ES-I3 (cell line): ENCODE data around the gene LRTM2.

ENCODE experiments used
- H3K36me3 ChIP-seq: 2 replicates; pipeline ENCODE4 v1.6.1; 2013; ENCODE audit warnings: mild to moderate bottlenecking, low read length, control low read depth, moderate library complexity; ENCODE audit not compliant: insufficient read depth
- H3K4me1 ChIP-seq: 2 replicates; pipeline ENCODE4 v1.6.1; 2013; ENCODE audit warnings: mild to moderate bottlenecking, control low read depth, low read length; ENCODE audit not compliant: insufficient read depth
- H3K9ac ChIP-seq: 2 replicates; pipeline ENCODE4 v1.6.1; 2013; ENCODE audit warnings: low read depth, mild to moderate bottlenecking, low read length, moderate library complexity
- H3K9me3 ChIP-seq: 2 replicates; pipeline ENCODE4 v1.6.1; 2013; ENCODE audit warnings: mild to moderate bottlenecking, low read length, moderate library complexity; ENCODE audit not compliant: control insufficient read depth, insufficient read depth

Gene LRTM2

DNA sequence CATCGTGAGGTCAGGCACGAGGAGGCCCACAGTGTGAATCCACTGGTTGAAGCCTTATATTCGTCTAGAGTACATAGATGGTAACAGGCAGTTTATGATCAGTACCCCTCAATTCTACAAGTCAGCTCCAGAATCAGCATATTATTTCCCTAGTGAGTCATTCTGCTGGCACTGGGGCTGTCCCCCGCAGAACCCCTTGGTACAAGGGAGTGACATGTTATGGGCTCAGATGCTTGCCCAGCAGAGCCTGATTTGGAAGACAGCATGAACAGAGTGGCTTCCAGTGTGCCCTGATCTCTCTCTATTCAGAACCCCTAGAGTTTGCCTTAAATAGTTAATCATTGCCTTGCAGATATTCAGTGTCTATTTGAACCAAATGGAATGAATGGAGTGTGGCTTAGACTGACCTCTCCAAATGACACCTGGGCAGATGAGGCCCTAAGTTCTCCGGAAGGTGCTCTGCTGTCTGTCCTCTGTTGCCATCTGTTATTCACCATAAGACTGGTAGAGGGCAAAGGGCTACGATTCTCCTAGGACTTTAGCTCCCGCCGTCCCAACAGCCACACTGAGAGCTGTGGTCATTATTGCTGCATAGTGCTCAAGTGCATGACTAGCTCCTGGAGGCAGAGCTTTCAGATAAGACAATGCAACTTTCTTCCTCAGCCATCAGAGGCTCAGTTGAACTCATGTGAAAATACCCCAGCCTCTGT, 57.0 kb downstream of the LRTM2 start:
- Histone ChIP-seq H3K9ac (no peak overlapping the region), H3K9me3 (no peaks in the 10 kb centered on the region), H3K36me3 (no peaks in the 10 kb centered on the region), H3K4me1 (no peaks in the 10 kb centered on the region)

DNA sequence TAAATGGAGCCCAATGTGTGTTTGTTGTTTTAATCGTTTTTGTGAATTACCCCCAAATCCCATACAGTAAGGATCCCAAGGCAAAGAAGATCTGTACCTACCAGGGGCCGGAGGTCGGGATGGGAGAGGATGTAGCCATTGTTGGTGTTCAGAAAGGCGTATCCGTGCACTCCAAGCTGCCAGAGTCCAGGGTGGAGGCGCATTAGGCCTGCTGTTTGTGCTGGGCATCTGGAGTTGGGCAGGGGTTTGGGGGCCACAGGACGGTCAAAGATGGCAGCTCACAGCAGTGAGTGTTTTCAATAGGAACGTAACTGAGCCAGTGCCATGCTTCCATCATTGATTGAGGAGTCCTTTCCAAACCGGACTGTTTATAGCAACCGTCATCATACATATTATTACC, 57.8 kb downstream of the LRTM2 start:
- Histone ChIP-seq H3K36me3 (no peaks in the 10 kb centered on the region), H3K9ac (no peak overlapping the region), H3K4me1 (no peaks in the 10 kb centered on the region), H3K9me3 (no peaks in the 10 kb centered on the region)

DNA sequence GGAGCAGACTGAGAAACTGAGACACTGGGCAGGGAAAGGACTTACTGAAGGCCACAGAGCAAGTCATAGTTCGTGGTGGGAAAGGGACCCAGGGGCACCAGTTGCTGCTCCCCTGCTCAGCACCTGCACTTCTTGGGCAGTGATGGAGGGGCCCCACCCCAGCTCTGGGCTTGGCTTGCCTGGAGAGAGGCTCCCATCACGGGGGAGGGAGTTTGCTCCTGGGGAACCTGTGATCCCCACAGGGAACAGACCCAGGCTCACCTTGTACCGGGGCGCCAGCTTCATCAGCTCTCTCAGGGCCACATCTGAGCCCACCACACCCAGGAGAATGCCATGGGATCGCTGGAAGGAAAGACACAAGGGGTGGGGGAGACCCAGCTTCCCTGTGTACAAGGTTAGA, 58.3 kb downstream of the LRTM2 start:
- no peak overlapping the region for H3K9ac ChIP-seq
- no peaks in the 10 kb centered on the region for H3K4me1 ChIP-seq
- no peaks in the 10 kb centered on the region for H3K9me3 ChIP-seq
- no peaks in the 10 kb centered on the region for H3K36me3 ChIP-seq

DNA sequence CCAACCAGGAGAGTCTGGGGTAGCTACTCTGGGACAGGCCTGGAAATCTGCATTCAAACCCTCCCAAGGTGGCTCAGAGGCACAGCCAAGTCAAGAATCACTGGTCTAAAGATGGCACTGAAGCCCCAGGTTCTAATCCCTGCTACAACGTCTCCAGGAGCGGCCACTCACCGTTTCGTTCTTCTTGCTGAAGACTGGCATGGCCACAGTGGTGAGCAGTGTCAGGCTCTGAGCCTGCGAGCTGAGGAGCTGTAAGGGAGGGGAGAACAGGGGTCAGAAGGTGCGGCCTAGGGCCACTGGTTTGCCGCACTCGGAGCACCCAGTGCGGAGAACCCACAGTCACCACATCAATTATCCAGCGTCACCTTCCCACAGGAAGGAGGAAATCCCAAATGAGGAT, 59.3 kb downstream of the LRTM2 start:
- no peak overlapping the region for H3K9ac ChIP-seq
- no peaks in the 10 kb centered on the region for H3K9me3 ChIP-seq
- H3K4me1 ChIP-seq: no peaks in the 10 kb centered on the region
- H3K36me3 ChIP-seq: no peaks in the 10 kb centered on the region

DNA sequence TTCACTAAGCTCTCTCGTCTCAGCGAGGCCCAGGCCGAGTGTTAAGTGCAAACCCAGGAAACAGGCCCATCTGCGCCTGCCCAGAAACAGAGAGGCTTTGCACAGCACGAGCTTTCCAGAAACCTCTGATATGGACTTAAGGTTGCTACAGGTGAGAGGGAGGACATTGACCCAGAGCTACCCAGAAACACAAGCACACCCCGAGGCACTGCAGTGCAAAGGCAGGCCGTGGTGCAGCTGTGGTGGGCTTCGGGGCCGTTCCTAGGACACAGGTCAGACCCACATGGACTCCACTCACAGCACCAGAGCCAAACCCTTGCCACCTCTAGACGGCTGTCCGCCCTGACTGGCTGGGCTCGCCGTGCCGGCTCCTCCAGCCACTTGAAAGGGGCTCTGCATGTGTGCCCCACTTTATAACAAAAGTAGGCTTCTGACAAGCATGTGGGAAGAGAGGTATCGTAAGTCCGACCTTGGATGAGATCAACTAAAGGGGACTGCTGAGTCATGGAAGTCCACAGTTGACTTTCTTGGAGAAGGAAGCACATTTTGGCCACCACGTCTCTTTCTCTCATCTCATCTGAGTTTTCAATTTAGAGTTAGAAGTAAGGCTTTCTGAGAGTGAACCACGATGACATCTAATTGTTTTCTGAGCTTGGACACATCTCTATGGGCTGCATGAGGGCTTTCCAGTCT, 59.9 kb downstream of the LRTM2 start:
- Histone ChIP-seq H3K4me1 (no peaks in the 10 kb centered on the region), H3K9me3 (no peaks in the 10 kb centered on the region), H3K9ac (no peak overlapping the region), H3K36me3 (no peaks in the 10 kb centered on the region)

DNA sequence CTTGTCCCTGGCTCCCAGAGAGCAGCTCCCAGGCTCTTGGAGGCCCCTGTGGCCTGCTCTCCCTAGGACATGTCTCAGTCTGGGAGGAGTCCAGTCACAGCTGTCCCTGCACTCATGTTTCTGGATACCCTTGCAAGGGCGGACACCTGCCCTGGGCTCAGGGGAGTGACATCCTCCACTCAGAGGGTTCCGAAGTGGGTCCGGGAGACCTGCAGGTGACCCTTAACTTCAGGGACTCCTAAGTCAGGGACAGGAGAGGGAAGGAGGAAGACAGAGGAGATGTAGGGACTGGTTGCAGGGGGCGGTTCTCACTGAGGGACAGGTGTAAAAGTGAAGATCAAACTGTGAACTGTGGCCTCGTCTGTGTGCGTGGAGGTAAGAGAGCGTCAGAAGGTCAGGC, 60.5 kb downstream of the LRTM2 start:
- Histone ChIP-seq H3K4me1 (no peaks in the 10 kb centered on the region), H3K36me3 (no peaks in the 10 kb centered on the region), H3K9me3 (no peaks in the 10 kb centered on the region), H3K9ac (no peak overlapping the region)

DNA sequence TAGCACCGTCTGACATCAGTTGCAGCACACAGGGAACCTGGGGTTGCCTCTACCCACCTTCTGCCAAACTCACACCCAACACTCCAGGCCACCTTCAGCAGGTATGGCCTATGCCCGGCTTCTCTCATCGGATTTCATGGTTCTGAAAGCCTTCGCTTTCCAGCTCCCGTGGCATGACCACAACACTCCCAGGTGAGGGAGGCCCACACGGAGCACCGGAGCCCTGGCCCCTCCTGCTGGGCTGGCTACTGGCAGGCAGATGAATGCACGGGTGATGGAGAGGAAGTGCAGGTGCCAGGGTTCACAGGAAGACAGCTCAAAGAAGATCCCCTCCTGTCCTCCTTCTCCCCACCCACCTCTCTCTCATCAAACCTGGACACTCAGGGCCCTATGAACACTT, 60.9 kb downstream of the LRTM2 start:
- no peaks in the 10 kb centered on the region for H3K36me3 ChIP-seq

DNA sequence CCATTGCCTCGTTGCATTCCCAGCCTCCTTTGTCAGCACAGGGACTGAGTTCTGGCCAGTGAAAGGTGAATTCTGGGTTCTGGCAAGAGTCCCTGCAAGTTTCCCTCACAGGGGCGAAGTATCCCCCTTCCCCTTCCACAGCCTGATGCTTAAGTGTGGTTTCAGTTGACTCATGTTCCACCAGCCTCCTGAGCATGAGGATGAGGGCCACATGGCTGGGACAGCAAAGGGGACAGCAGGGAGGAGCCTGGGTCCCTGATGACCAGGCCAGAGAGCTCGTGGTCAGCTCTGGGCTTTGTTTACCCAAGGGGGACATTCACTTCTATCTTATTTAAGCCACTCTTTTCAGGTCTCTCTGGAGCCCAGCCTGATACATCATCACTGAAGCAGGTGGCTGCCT, 61.6 kb downstream of the LRTM2 start:
- Histone ChIP-seq H3K4me1 (no peaks in the 10 kb centered on the region), H3K36me3 (no peaks in the 10 kb centered on the region), H3K9me3 (no peaks in the 10 kb centered on the region), H3K9ac (no peak overlapping the region)

More for the DNA sequence above, 60.9 kb downstream of the LRTM2 start:
- Histone ChIP-seq H3K9me3 (no peaks in the 10 kb centered on the region), H3K4me1 (no peaks in the 10 kb centered on the region), H3K9ac (no peak overlapping the region)

DNA sequence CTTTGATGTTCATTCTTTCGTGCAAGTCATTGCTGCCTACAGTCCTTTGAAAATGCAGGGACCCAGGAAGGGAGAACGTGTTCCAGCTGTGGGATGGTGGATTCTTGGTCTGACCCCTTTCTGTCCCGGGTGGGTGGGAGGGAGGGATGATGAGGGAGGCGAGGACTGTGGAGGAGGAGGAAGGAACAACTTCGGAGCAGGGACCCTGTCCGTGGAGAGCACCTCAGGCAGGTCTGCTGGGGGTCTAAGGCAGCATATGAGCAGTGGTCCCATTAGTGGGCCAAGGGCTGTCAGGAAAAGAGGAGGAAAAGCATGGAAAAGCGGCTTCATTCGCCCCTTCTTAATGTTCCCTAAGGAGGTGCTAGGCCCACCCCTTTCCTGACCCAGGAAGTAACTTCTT, 62.0 kb downstream of the LRTM2 start:
- H3K4me1 ChIP-seq: no peaks in the 10 kb centered on the region
- no peaks in the 10 kb centered on the region for H3K9me3 ChIP-seq
- no peaks in the 10 kb centered on the region for H3K36me3 ChIP-seq
- H3K9ac ChIP-seq: no peak overlapping the region

DNA sequence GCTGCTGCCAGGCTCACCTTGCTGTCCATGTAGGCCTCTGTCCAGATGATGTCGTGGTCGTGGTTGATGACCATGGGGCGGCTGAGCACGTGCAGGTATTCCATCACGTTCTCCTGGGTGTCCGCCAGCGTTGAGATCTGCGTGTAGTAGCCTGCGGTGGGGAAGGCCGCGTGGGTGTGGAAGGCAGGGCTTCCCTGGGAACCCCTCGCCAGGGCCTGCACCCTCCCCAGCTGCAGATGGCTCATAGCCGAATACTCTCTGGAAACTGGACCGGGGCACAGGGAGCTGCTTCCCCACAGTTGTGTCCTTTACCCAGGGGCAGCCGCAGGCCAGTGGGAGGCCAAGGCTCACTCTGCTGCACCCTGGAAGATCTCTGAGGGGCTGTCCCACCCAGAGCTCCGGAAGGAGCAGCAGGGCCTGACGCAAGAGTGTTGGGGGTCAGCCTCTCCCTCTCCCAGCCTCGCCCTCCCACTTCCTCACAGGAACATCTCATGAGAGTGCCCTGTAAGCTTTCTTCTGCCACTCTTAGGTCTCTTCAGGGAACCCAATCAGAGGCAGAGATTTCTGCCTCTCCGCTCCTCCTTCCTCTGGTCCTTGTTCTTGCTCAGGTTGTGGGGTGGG, 62.6 kb downstream of the LRTM2 start:
- Histone ChIP-seq H3K4me1 (no peaks in the 10 kb centered on the region), H3K9me3 (no peaks in the 10 kb centered on the region), H3K36me3 (no peaks in the 10 kb centered on the region), H3K9ac (no peak overlapping the region)

DNA sequence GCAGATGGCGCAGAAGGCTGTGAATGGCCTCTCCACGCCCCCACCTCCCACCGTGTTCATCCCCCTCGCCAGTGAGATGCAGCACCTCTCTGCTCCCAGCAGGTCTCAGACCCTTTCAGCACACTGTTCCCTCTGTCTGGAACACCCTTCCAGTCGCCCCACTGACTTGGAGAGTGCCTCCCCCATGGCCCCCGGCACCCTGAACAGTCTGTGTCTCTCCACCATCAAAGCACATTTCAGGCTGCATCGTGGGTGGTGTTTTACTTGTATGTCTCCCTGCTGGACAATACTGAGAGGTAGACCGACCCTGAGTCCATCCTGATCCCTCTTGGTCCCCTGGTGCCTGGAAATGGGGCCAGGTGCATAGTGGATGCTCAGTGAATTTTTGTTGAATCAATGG, 63.1 kb downstream of the LRTM2 start:
- Histone ChIP-seq H3K36me3 (no peaks in the 10 kb centered on the region), H3K9me3 (no peaks in the 10 kb centered on the region), H3K9ac (no peak overlapping the region), H3K4me1 (no peaks in the 10 kb centered on the region)

DNA sequence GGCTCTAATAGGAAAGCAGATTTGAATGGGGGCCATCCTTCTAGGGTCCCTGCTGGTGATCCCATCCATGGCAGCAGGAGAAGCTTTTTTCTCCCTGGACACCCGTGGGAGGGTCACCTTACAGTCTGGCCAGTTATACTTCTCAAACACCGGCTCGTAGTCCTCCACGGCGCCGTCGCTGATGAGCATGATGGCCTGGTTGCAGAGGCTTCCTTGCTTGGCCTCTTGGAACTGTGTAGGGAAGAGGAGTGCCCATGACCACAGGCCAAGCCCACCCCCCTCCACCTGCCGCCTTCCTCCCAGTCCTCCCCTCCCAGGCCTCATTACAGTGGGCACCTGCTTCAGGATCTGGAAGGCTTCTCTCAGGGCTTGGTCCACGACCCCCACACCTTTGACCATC, 64.3 kb downstream of the LRTM2 start:
- no peaks in the 10 kb centered on the region for H3K4me1 ChIP-seq
- H3K36me3 ChIP-seq: no peaks in the 10 kb centered on the region
- H3K9me3 ChIP-seq: no peaks in the 10 kb centered on the region
- H3K9ac ChIP-seq: no peak overlapping the region

DNA sequence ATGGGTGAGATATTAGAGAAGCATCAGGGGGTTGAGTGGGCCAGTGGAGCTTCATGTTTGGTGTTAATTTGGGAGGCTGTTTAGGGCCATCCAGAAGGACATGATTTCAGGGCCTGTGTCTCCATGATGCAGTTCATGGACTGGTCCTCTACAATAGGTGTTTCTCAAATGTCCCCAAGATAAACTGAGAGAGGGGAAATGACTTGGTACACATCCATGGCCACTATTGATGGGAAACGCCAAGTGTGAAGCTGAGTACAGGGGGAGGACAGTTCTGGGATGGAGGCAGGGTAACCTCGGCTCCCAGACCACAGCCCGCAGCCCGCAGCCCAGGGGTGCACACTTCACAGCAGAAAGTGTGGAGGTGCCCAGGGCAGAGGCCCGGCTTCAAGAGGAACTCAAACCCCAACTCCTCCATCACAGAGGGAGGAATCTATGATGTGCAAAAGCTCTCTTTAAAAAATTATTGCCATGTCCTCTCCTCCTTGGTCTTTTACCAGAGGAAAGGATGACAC, 64.8 kb downstream of the LRTM2 start:
- Histone ChIP-seq H3K9ac (no peak overlapping the region), H3K9me3 (no peaks in the 10 kb centered on the region), H3K4me1 (no peaks in the 10 kb centered on the region), H3K36me3 (no peaks in the 10 kb centered on the region)

DNA sequence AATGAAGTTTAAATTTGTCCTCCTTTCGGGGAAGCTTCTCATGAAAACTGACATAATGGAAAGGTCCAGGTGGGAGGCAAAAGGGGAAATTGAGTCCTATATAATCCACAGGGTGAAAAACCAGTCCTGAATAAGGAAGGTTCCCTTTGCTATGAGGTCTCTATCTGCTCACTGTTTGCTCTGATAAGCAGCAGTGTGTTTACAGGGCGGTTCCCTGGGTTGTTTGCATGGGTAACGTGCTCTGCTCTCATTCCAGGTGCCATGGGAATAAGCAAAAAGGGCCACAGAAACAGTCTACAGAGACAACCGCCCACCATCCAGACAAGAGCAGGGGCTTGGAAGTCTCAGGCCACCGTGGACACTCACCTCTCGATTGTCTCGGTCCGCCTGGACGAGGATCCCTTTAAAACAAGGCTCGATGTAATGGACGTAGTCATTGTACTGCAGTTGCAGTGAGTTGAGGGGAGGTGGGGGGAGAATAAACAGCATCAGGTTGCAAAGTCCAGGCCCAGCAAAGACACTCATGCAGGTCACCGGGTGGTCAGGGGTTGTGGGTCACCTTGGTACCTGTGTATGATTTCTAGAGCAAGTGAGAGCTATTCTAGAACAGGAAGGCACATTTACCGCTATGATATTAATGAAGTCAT, 65.4 kb downstream of the LRTM2 start:
- no peaks in the 10 kb centered on the region for H3K36me3 ChIP-seq
- H3K9me3 ChIP-seq: no peaks in the 10 kb centered on the region
- H3K9ac ChIP-seq: no peak overlapping the region
- H3K4me1 ChIP-seq: no peaks in the 10 kb centered on the region
